OCI-LY3 (cell line): ENCODE results near the gene PDCD4.

ENCODE experiments used
- EZH2phosphoT487 ChIP-seq: fragments of 200-600 bp; shearing (Covaris generic); IDR thresholded peaks from 2 replicates; pipeline ENCODE4 v1.6.1; 2018; ENCODE audit warnings: antibody characterized with exemption, mixed run types, low read depth
- TF ChIP-seq, protein P1 (sequence below): fragments of 200-600, 300-600 bp; sonication (generic); IDR thresholded peaks from 2 replicates; pipeline ENCODE4 v1.5.1; 2014; ENCODE audit warnings: antibody characterized with exemption, low read length, low read depth

DNA sequence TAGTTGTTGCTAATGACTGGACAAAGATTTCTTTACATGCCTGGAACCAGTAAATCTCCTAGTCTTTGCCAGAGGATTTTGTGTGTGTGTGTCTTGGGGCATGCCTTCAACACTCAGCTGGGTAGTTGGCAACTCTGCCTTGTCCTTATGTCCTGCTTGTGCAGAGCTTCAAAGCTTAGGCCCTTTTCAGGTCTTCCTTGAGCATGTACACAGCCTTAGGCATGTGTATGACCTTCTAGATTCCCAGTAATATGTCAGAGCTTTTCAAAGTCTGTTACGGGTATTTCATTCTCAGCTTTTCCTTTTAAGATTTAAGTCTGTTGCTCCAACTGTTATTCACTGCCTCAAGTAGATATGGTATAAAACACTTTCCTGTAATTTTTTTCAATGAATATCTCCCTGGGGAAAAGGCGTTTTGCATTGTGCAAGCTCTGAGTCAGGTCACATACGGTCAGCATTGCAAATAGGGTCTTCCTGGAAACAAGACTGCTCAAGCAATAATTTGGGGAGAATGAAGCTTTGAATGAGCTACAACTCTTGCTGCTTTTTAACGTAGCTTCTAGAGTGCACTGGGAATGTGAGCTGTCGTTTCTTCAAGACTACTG, 73.2 kb downstream of the PDCD4 start:
- TF ChIP-seq, protein P1, sequence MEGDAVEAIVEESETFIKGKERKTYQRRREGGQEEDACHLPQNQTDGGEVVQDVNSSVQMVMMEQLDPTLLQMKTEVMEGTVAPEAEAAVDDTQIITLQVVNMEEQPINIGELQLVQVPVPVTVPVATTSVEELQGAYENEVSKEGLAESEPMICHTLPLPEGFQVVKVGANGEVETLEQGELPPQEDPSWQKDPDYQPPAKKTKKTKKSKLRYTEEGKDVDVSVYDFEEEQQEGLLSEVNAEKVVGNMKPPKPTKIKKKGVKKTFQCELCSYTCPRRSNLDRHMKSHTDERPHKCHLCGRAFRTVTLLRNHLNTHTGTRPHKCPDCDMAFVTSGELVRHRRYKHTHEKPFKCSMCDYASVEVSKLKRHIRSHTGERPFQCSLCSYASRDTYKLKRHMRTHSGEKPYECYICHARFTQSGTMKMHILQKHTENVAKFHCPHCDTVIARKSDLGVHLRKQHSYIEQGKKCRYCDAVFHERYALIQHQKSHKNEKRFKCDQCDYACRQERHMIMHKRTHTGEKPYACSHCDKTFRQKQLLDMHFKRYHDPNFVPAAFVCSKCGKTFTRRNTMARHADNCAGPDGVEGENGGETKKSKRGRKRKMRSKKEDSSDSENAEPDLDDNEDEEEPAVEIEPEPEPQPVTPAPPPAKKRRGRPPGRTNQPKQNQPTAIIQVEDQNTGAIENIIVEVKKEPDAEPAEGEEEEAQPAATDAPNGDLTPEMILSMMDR = no peak
- no peak for TF ChIP-seq EZH2phosphoT487
